Sigmoid colon (tissue), 7 donors: ENCODE results near the gene ITGA2. TPM values are rescaled to one million over a fixed set of nuclear protein-coding genes. Genes with fewer than 3 reads are reported as not detected.

Source experiments
- DNase-seq: peaks from one replicate; pipeline ENCODE4 v3.0.0-alpha.2; 2019
- H3K27ac ChIP-seq, 4 donors: fragments of 200-600 bp; sonication (generic); one replicate each; pipeline ENCODE4 v1.5.1; 2016 to 2019; ENCODE audit warnings: mild to moderate bottlenecking in 1 of 4
- H3K27me3 ChIP-seq, 3 donors: fragments of 200-600 bp; sonication (generic); one replicate each; pipeline ENCODE4 v1.5.1; 2019; ENCODE audit warnings: mild to moderate bottlenecking in 1 of 3
- H3K36me3 ChIP-seq, 4 donors: fragments of 200-600 bp; sonication (generic); one replicate each; pipeline ENCODE4 v1.5.1; 2016 to 2019
- H3K4me1 ChIP-seq, 4 donors: fragments of 200-600 bp; sonication (generic); one replicate each; pipeline ENCODE4 v1.5.1; 2017 to 2019
- H3K4me3 ChIP-seq, 4 donors: fragments of 200-600 bp; sonication (generic); one replicate each; pipeline ENCODE4 v1.5.1; 2017 to 2019; ENCODE audit warnings: mild to moderate bottlenecking in 2 of 4, moderate library complexity in 1 of 4
- H3K9me3 ChIP-seq, 4 donors: fragments of 200-600 bp in 3 of 4; sonication (generic) in 3 of 4; one replicate each; pipeline versions ENCODE4 v1.5.1 to v1.6.1; 2013 to 2019
- CTCF ChIP-seq, 4 experiments: fragments of 450-650 bp in 3 of 4; fragments of 200-600 bp in 1 of 4; IDR thresholded peaks; one replicate each; pipeline ENCODE4 v1.5.1; 2016 to 2019; ENCODE audit warnings: antibody characterized with exemption in 4 of 4, mild to moderate bottlenecking in 3 of 4, moderate library complexity in 2 of 4
- EP300 ChIP-seq, 4 donors: sonication (generic); formaldehyde crosslinking; IDR thresholded peaks; one replicate each; pipeline ENCODE4 v1.6.1; 2017; ENCODE audit warnings: antibody characterized with exemption in 4 of 4
- POLR2A ChIP-seq, 2 donors: fragments of 450-650 bp; IDR thresholded peaks; one replicate each; pipeline ENCODE4 v1.6.1; 2016; ENCODE audit warnings: antibody characterized with exemption in 2 of 2, mild to moderate bottlenecking in 2 of 2, moderate library complexity in 2 of 2
- POLR2AphosphoS5 ChIP-seq, 4 donors: sonication (generic); formaldehyde crosslinking; IDR thresholded peaks; one replicate each; pipeline ENCODE4 v1.6.1; 2017; ENCODE audit warnings: antibody characterized with exemption in 4 of 4
- WGBS, 2 donors: extraction: QIAGEN DNeasy Blood & Tissue Kit; methylation state at CpG; one replicate each; pipeline ENCODE4 v1.1.7; 2013; 5-methylcytosine and 5-hydroxymethylcytosine counted together
- intact Hi-C: fragments of 100-400 bp; cut with DNase I; formaldehyde crosslinking; loops from one replicate; pipeline ENCODE4 v1.15.1; 2023
- polyA plus RNA-seq, 3 donors: library from polyadenylated mRNA; stranded (reverse); fragments of 200-250 nt; gene quantifications; one replicate each; pipeline ENCODE4 v1.2.3, GENCODE V29; 2013
- total RNA-seq, 4 donors: library from RNA; depleted of rRNA; stranded (reverse); fragments of >200 nt; gene quantifications; one replicate each; pipeline ENCODE4 v1.1.0, GENCODE V29; 2016
- donor health status: healthy with polysubstance abuse.
- donor health status: Bipolar disorder and iron deficiency.
- donor health status: healthy.

Gene ITGA2
- total and polyA plus RNA-seq, 7 donors = 0.60 to 4.9 (median 1.4) TPM

GRCh38 chr5:53002491-53002890 is 13.3 kb downstream of the ITGA2 start:
- no peaks in the 10 kb centered on the region for H3K9me3 ChIP-seq
- 63 to 80% methylated on average over 1 of the region's 1 CpG for WGBS, 2 donors
- no peaks in the 10 kb centered on the region for H3K27me3 ChIP-seq
- H3K4me1 ChIP-seq = peaks cover 0 to 11% (median 0%) of the 10 kb centered on the region in 4 donors
- no peak for DNase-seq
- no peaks in the 10 kb centered on the region for H3K36me3 ChIP-seq
- no peak overlapping the region for H3K4me3 ChIP-seq
- no peak for TF ChIP-seq POLR2A (IDR thresholded peaks at IDR 0.05)
- TF ChIP-seq POLR2AphosphoS5 (IDR thresholded peaks at IDR 0.05) = no peak
- no peak for TF ChIP-seq CTCF (IDR thresholded peaks at IDR 0.05)
- no peak for TF ChIP-seq EP300 (IDR thresholded peaks at IDR 0.05)
- intact Hi-C loops = no loop called here
- no peak overlapping the region for H3K27ac ChIP-seq

- no peak for DNase-seq
- Histone ChIP-seq H3K36me3 (no peaks in the 10 kb centered on the region), H3K9me3 (no peaks in the 10 kb centered on the region), H3K27ac (no peak overlapping the region), H3K27me3 (no peaks in the 10 kb centered on the region), H3K4me3 (no peak overlapping the region), H3K4me1 (peaks cover 0 to 13% (median 0%) of the 10 kb centered on the region in 4 donors)
- TF ChIP-seq EP300 (IDR thresholded peaks at IDR 0.05) (no peak), CTCF (IDR thresholded peaks at IDR 0.05) (no peak), POLR2A (IDR thresholded peaks at IDR 0.05) (no peak), POLR2AphosphoS5 (IDR thresholded peaks at IDR 0.05) (no peak)
- 93 to 98% methylated on average over 1 of the region's 1 CpG for WGBS, 2 donors
- intact Hi-C loops = no loop called here
Observed at GRCh38 chr5:53003144-53003543, 14.0 kb downstream of the ITGA2 start.

- Histone ChIP-seq H3K9me3 (no peaks in the 10 kb centered on the region), H3K27ac (no peak overlapping the region), H3K4me1 (peaks cover 0 to 13% (median 0%) of the 10 kb centered on the region in 4 donors), H3K27me3 (no peaks in the 10 kb centered on the region), H3K36me3 (no peaks in the 10 kb centered on the region), H3K4me3 (no peak overlapping the region)
- intact Hi-C loops = no loop called here
- no peak for TF ChIP-seq POLR2A (IDR thresholded peaks at IDR 0.05)
- TF ChIP-seq POLR2AphosphoS5 (IDR thresholded peaks at IDR 0.05) = peak in 3 of 4 donors; percentile 15 to 50 (median 30)
- DNase-seq = no peak
- 57 to 58% methylated on average over 4 of the region's 4 CpGs for WGBS, 2 donors
Observed at GRCh38 chr5:53006911-53007890, 18.0 kb downstream of the ITGA2 start.

- intact Hi-C loops = no loop called here
- H3K27me3 ChIP-seq = no peaks in the 10 kb centered on the region
- H3K4me3 ChIP-seq = no peak overlapping the region
- H3K36me3 ChIP-seq = no peaks in the 10 kb centered on the region
- TF ChIP-seq POLR2AphosphoS5 (IDR thresholded peaks at IDR 0.05) (no peak), EP300 (IDR thresholded peaks at IDR 0.05) (no peak), CTCF (IDR thresholded peaks at IDR 0.05) (no peak), POLR2A (IDR thresholded peaks at IDR 0.05) (no peak)
- peaks cover 0 to 13% (median 0%) of the 10 kb centered on the region in 4 donors for H3K4me1 ChIP-seq
- no peak overlapping the region for H3K27ac ChIP-seq
- H3K9me3 ChIP-seq = no peaks in the 10 kb centered on the region
- no peak for DNase-seq
- 8 to 29% methylated on average over 1 of the region's 1 CpG for WGBS, 2 donors
Observed at GRCh38 chr5:53008751-53009150, 19.6 kb downstream of the ITGA2 start.

- DNase-seq = no peak
- no peaks in the 10 kb centered on the region for H3K27me3 ChIP-seq
- 92 to 94% methylated on average over 1 of the region's 1 CpG for WGBS, 2 donors
- H3K4me3 ChIP-seq = no peak overlapping the region
- peaks cover 0 to 13% (median 0%) of the 10 kb centered on the region in 4 donors for H3K4me1 ChIP-seq
- intact Hi-C loops = no loop called here
- no peaks in the 10 kb centered on the region for H3K36me3 ChIP-seq
- no peaks in the 10 kb centered on the region for H3K9me3 ChIP-seq
- TF ChIP-seq POLR2AphosphoS5 (IDR thresholded peaks at IDR 0.05) (no peak), POLR2A (IDR thresholded peaks at IDR 0.05) (no peak), EP300 (IDR thresholded peaks at IDR 0.05) (no peak), CTCF (IDR thresholded peaks at IDR 0.05) (no peak)
- no peak overlapping the region for H3K27ac ChIP-seq
Observed at GRCh38 chr5:53009816-53010215, 20.7 kb downstream of the ITGA2 start.
